B cell (primary cell): ENCODE results near the gene SLC25A25.

Experiments
- EZH2 ChIP-seq: IDR thresholded peaks from 2 replicates; pipeline ENCODE4 v1.6.1; 2012; ENCODE audit warnings: borderline replicate concordance, low read depth, mild to moderate bottlenecking, moderate library complexity, low read length; ENCODE audit not compliant: insufficient read depth, poor library complexity, severe bottlenecking
- TF ChIP-seq, protein P1 (sequence below): fragments of 200-600 bp; IDR thresholded peaks from one replicate; pipeline ENCODE4 v1.8.0; 2022; ENCODE audit warnings: antibody characterized with exemption, mild to moderate bottlenecking

DNA sequence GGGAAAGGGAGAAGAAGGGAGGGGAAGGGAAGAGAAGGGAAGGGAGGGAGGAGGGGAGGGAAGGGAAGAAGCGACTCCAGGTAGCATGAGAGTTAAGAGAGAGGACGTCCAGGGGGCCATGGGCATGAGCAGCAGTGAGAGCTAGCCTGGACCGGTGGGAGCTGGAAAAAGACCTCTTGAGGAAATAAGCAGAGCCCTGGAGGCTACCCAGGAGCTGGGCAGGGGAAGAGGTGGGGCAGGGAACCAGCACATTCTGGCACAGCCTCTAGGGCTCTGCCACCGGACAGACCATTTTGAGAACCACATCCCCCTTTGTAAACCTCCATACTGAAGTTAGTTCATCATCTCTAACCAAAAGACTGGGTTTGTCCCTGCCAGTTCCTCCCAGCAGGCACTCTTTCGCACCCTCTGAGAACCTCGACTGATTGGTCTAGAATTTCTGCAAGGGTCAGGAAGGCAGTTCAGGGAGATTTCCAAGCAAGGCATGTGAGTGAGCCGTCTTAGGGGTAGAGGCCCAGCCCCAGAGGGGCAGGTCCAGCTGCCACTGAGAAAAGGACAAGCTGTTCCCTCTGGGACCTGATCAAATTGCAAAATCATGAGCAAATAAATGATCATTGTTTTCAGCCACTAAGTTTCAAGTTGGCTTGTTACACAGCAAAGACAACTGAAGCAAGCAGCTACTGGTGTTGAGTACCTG, 12.5 kb upstream of the SLC25A25 start:
- no peak for TF ChIP-seq EZH2
- TF ChIP-seq, protein P1, sequence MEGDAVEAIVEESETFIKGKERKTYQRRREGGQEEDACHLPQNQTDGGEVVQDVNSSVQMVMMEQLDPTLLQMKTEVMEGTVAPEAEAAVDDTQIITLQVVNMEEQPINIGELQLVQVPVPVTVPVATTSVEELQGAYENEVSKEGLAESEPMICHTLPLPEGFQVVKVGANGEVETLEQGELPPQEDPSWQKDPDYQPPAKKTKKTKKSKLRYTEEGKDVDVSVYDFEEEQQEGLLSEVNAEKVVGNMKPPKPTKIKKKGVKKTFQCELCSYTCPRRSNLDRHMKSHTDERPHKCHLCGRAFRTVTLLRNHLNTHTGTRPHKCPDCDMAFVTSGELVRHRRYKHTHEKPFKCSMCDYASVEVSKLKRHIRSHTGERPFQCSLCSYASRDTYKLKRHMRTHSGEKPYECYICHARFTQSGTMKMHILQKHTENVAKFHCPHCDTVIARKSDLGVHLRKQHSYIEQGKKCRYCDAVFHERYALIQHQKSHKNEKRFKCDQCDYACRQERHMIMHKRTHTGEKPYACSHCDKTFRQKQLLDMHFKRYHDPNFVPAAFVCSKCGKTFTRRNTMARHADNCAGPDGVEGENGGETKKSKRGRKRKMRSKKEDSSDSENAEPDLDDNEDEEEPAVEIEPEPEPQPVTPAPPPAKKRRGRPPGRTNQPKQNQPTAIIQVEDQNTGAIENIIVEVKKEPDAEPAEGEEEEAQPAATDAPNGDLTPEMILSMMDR: no peak
